Effector memory CD4-positive, alpha-beta T cell (primary cell): ENCODE measurements around the gene AGTRAP.

ENCODE experiments used
- DNase-seq, 3 donors: peaks; one replicate each; pipeline ENCODE4 v3.0.0-alpha.2; 2020
- H3K27ac ChIP-seq: 2 replicates; pipeline ENCODE4 v1.7.0; 2013; ENCODE audit warnings: mild to moderate bottlenecking, low read length, moderate library complexity; ENCODE audit not compliant: insufficient read depth, poor library complexity, severe bottlenecking
- H3K27me3 ChIP-seq: replicated peaks from 2 replicates; pipeline ENCODE4 v1.7.0; 2013; ENCODE audit warnings: mild to moderate bottlenecking, low read length; ENCODE audit not compliant: insufficient read depth, control insufficient read depth, poor library complexity, severe bottlenecking
- H3K36me3 ChIP-seq: 2 replicates; pipeline ENCODE4 v1.7.0; 2013; ENCODE audit warnings: mild to moderate bottlenecking, low read length, moderate library complexity; ENCODE audit not compliant: control insufficient read depth, insufficient read depth
- H3K4me1 ChIP-seq: 2 replicates; pipeline ENCODE4 v1.7.0; 2013; ENCODE audit warnings: low read length, mild to moderate bottlenecking; ENCODE audit not compliant: control insufficient read depth, insufficient read depth, poor library complexity, severe bottlenecking
- H3K4me3 ChIP-seq: 2 replicates; pipeline ENCODE4 v1.7.0; 2013; ENCODE audit warnings: low read length, low read depth, mild to moderate bottlenecking; ENCODE audit not compliant: insufficient read depth, poor library complexity, severe bottlenecking
- H3K9me3 ChIP-seq: 2 replicates; pipeline ENCODE4 v1.7.0; 2013; ENCODE audit warnings: mild to moderate bottlenecking, low read length, moderate library complexity; ENCODE audit not compliant: control insufficient read depth
- total RNA-seq, 3 donors: gene quantifications; one replicate each; lab custom pipeline; 2026; lab: John Stamatoyannopoulos, UW

AGTRAP gene
- total RNA-seq: 17.3 to 21.1 (median 18.8) reads per million in 3 donors

GRCh38 chr1:11735854-11736745 is at the start of gene AGTRAP:
TSS of gene AGTRAP (plus strand) at chr1:11736136. CDS start at chr1:11736209, 73 bp downstream.
- Histone ChIP-seq H3K27me3 (no peaks in the 10 kb centered on the region), H3K27ac (peak within 1 kb of the TSS; percentile 78), H3K4me3 (peak within 1 kb of the TSS; percentile 97), H3K4me1 (peaks cover 38% of the 10 kb centered on the region), H3K9me3 (no peaks in the 10 kb centered on the region), H3K36me3 (no peaks in the 10 kb centered on the region)
- DNase-seq: peak; percentile 75 to 87 (median 78)

DNA sequence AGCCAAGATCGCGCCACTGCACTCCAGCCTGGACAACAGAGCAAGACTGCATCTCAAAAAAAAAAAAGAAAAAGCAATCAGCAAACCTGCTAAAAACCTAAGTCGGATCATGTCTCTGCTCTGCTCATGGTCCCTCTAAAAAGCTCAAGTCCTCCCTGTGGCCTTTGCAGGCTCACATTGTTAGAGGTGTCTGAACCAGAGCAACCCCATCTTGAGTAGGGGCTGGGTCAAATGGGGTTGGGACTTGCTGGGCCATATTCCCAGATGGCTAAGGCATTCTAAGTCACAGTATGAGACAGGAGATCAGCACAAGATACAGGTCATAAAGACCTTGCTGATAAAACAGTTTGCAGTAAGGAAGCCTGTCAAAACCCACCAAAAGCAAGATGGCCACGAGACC is 47.4 kb upstream of the AGTRAP start:
- H3K27ac ChIP-seq: no peak overlapping the region
- peaks cover 27% of the 10 kb centered on the region for H3K4me1 ChIP-seq
- no peaks in the 10 kb centered on the region for H3K9me3 ChIP-seq
- no peaks in the 10 kb centered on the region for H3K36me3 ChIP-seq
- DNase-seq: no peak
- peaks cover 30% of the 10 kb centered on the region for H3K27me3 ChIP-seq
- H3K4me3 ChIP-seq: no peak overlapping the region

DNA sequence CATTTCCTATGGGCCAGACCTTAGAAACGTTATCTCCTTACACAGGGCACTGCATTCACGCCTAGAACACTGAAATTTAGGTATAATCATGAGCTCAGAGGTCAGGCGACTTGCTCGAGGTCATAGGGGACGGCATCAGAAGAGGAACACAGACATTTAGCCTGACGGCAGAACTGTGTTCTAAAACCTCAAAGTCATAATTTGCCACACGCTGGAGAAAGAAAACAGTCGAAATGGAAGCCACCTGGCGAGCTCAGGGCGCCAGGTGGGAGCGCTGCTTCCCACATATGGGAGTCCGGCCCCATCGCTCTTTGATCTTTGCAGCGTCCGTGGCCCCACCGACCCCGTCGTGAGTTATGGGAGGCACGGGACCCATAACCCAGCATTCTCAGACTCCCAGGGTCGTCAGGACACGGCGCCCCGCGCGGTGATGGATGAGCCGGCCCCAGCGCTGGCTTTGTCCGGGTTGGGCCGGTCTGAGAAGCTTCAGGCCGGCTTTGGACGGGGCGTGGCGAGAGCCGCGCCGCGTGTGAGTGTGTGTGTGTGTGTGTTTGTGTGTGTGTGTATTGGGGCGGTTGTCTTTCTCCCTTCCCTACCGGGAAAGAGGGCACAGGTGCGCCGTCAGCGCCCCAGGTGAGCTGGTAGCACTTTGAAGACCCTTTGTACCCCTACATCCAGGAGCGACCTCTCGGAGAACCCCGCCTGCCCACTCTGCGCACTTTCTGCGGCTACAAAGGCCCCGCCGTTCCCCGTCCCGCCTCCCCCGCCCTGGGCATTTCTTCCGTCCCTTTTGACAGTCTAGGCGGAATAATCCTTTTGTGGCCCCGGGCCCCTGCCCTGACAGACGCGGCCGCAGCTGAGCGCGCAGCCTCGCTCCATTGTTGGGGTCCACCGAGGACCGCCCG is 45.3 kb upstream of the AGTRAP start:
- peaks cover 30% of the 10 kb centered on the region for H3K27me3 ChIP-seq
- H3K4me1 ChIP-seq: peaks cover 27% of the 10 kb centered on the region
- H3K4me3 ChIP-seq: peak overlapping the region; percentile 17

DNA sequence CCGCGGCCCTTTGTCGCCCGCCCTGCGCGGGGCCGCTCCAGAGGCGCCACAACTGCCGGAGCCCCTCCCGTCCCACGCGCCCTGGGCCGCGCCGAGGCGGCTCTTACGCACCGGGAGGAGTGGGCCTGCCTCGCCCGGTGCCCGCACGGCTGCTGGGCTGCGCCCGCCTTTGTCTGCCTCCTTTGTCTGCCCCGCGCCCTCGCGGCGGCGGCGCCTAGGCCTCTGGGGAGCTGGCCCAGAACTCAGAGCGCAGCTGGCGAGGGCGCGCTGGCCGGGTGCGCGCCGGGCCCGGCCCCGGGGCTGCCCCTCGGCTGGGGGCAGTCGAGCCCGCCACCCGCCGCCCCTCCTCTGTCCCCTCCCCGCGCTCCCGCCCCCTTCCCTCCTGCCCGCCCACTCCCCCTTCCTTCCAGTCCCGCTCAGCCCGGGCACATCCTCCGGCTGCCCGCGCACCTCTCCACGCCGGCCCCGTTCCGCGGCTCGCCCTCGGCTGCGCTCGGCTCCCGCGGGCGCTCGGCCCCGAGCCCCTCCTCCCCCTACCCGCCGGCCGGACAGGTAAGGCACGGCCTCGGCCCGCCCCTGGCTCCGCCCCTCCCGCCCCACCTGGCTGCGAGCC is 44.5 kb upstream of the AGTRAP start, which contains the start of gene DRAXIN:
TSS of gene DRAXIN (plus strand) at position 409 of the 613 bp plus-strand sequence. CDS start 14,549 bp downstream, outside the sequence.
- no peak for DNase-seq
- Histone ChIP-seq H3K4me1 (peaks cover 27% of the 10 kb centered on the region), H3K36me3 (no peaks in the 10 kb centered on the region), H3K9me3 (no peaks in the 10 kb centered on the region), H3K27me3 (peaks cover 30% of the 10 kb centered on the region), H3K27ac (no peak within 1 kb of the TSS), H3K4me3 (peak within 1 kb of the TSS; percentile 25)

More for the DNA sequence above, 45.3 kb upstream of the AGTRAP start:
- Histone ChIP-seq H3K36me3 (no peaks in the 10 kb centered on the region), H3K9me3 (no peaks in the 10 kb centered on the region), H3K27ac (no peak overlapping the region)
- DNase-seq: no peak

GRCh38 chr1:11691928-11692711 is 43.8 kb upstream of the AGTRAP start:
- no peaks in the 10 kb centered on the region for H3K9me3 ChIP-seq
- H3K27ac ChIP-seq: no peak overlapping the region
- peak overlapping the region; percentile 25 for H3K4me3 ChIP-seq
- peaks cover 27% of the 10 kb centered on the region for H3K4me1 ChIP-seq
- peaks cover 30% of the 10 kb centered on the region for H3K27me3 ChIP-seq
- no peaks in the 10 kb centered on the region for H3K36me3 ChIP-seq
- no peak for DNase-seq

DNA sequence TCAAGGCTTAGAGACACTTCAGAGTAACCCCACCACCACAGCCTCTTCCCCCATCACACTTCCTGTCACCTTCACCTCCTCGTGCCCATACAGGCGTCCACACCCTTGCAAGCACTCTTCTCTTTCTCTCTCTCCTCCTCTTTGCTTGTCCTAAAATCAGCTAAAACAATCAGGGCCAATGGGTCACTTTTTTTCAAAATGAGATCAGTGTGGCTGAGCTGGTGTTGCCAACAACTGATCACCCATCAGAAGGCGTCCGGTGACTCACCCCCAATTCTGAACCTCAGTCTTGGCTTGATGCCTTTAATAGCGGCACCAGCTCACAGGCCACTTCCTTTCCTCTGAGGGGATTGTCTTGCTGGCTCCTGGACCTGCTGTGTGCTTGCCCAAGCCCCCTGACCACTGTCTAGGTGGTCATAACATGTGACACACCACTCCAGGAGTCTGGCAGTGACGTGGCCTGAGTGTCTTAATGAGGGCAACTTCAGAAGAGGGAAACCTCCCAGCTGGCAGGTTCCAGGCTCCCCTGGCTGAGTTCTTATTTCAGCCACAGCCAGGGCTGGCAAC is 42.8 kb upstream of the AGTRAP start:
- Histone ChIP-seq H3K36me3 (no peaks in the 10 kb centered on the region), H3K27me3 (peaks cover 30% of the 10 kb centered on the region), H3K9me3 (no peaks in the 10 kb centered on the region), H3K4me1 (peaks cover 27% of the 10 kb centered on the region), H3K27ac (no peak overlapping the region), H3K4me3 (no peak overlapping the region)
- DNase-seq: peak in 2 of 3 donors; percentile 20 to 33

DNA sequence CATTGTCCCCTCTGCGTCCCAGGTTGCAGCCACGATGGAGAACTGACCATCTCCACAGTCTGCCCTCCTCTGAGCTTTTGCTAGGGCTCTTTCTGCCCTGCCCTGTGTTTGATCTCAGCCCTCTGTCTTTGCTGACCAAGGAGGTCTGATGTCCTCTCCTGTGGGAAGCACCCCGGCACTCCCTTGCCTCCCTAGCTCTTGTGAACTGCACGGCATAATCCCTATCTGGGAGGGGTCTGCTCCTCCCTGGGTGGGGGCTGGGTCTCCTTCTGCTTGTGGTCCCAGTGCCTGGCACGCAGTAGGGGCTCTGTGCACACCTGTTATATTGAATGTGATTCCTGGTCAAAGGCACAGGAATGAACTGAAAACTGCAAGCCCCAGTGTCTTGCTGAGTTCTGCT is 42.0 kb upstream of the AGTRAP start:
- peaks cover 27% of the 10 kb centered on the region for H3K4me1 ChIP-seq
- H3K9me3 ChIP-seq: no peaks in the 10 kb centered on the region
- no peak overlapping the region for H3K27ac ChIP-seq
- H3K27me3 ChIP-seq: peaks cover 30% of the 10 kb centered on the region
- no peak overlapping the region for H3K4me3 ChIP-seq
- DNase-seq: no peak
- H3K36me3 ChIP-seq: no peaks in the 10 kb centered on the region

- no peak for DNase-seq
- H3K27me3 ChIP-seq: peaks cover 18% of the 10 kb centered on the region
Observed at GRCh38 chr1:11695861-11696260, 40.1 kb upstream of the AGTRAP start.

More at GRCh38 chr1:11695861-11696260, 40.1 kb upstream of the AGTRAP start:
- Histone ChIP-seq H3K4me1 (peaks cover 20% of the 10 kb centered on the region), H3K36me3 (no peaks in the 10 kb centered on the region), H3K4me3 (no peak overlapping the region), H3K27ac (no peak overlapping the region), H3K9me3 (no peaks in the 10 kb centered on the region)
